Rectal smooth muscle tissue (tissue), 1 donor: Measurements from ENCODE around the gene CT45A1.
"Not testable (repeated sequence)": the region's sequence is repeated elsewhere in the genome, so short reads cannot be mapped to it uniquely, and the experiment has no call there.

Experiments
- H3K27ac ChIP-seq: one replicate; pipeline ENCODE4 v1.7.0; 2013; ENCODE audit warnings: low read depth, low read length, inconsistent platforms
- H3K27me3 ChIP-seq: one replicate; pipeline ENCODE4 v1.7.0; 2013; ENCODE audit warnings: low read length; ENCODE audit not compliant: control insufficient read depth, insufficient read depth
- H3K36me3 ChIP-seq: one replicate; pipeline ENCODE4 v1.7.0; 2013; ENCODE audit warnings: low read length; ENCODE audit not compliant: control insufficient read depth, insufficient read depth
- H3K4me1 ChIP-seq: one replicate; pipeline ENCODE4 v1.7.0; 2013; ENCODE audit warnings: low read length; ENCODE audit not compliant: control insufficient read depth, insufficient read depth
- H3K4me3 ChIP-seq: one replicate; pipeline ENCODE4 v1.7.0; 2013; ENCODE audit warnings: low read length
- H3K9ac ChIP-seq: one replicate; pipeline ENCODE4 v1.7.0; 2013; ENCODE audit warnings: low read length

The CT45A1 gene, protein sequence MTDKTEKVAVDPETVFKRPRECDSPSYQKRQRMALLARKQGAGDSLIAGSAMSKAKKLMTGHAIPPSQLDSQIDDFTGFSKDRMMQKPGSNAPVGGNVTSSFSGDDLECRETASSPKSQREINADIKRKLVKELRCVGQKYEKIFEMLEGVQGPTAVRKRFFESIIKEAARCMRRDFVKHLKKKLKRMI

DNA sequence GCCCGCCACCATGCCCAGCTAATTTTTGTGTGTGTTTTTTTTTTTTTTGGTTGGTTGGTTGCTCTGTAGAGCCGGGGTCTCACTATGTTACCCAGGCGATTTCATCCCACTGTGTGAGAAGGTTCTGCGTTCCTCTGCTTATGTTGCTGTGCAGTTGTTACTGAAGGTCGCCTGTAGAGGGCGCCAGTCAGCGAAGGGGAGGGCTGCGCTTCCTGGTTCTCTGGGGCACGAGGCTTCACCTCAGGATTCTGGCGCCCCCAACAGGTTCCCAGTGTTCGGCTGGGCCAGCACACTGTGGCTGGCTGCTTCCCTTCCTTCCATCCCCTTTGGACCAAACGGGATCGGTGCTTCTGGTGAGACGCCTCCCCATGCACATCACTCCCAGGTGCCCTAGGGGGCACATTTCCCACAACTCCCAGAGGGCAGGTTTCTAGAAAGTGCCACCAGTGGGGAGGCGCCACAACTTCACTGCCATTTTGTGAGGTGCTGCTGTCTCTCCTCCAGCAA lies at the start of gene CT45A1:
Gene CT45A1, plus strand, starts transcription at position 457 of the 507 bp plus-strand sequence. CDS start 5,302 bp downstream, outside the sequence.
- H3K9ac ChIP-seq, H3K4me1 ChIP-seq, H3K36me3 ChIP-seq, H3K27me3 ChIP-seq, H3K4me3 ChIP-seq, H3K27ac ChIP-seq: not testable (repeated sequence)

DNA sequence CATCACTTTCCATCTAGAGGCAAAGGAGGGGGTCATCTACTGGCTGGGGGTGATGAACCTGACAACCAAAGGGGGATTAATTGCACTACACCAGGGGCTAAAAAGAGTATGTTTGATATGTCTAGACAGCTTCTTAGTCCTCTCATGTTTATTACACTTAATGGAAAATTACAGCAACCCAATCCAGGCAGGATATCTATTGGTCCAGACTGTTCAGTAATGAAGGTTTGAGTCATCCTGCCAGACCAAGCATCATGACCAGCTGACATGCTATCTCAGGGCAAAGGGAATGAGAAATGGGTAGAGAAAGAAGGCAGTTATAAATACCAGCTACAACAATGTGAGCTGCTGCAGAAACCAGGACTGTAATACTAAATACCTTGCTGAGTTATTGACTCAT lies 40.5 kb upstream of the CT45A1 start:
- not testable (repeated sequence) for H3K4me1 ChIP-seq, H3K27me3 ChIP-seq

DNA sequence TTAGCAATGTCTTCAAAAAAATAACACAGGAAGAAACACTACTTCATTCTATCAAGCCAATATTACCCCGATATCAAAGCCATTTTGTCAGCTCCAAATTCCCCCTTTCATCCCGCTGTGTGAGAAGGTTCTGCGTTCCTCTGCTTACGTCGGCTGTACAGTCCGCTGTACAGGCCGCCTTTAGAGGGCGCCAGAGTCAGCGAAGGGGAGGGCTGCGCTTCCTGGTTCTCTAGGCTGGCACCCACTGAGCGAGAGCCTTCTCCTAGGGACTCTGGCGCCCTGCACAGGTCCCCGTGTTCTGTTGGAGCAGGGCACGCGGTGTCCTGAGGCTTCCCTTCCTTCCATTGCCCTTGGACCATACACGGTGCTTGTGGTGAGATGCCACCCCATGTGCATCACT lies 25.3 kb upstream of the CT45A1 start:
- no peaks in the 10 kb centered on the region for H3K4me1 ChIP-seq
- H3K4me3 ChIP-seq, result no peak overlapping the region
- H3K36me3 ChIP-seq, result no peaks in the 10 kb centered on the region
- no peak overlapping the region for H3K27ac ChIP-seq
- peaks cover 2% of the 10 kb centered on the region for H3K27me3 ChIP-seq
- H3K9ac ChIP-seq, result no peak overlapping the region

More for the DNA sequence above, 40.5 kb upstream of the CT45A1 start:
- H3K9ac ChIP-seq, H3K4me3 ChIP-seq, H3K36me3 ChIP-seq, H3K27ac ChIP-seq: not testable (repeated sequence)

DNA sequence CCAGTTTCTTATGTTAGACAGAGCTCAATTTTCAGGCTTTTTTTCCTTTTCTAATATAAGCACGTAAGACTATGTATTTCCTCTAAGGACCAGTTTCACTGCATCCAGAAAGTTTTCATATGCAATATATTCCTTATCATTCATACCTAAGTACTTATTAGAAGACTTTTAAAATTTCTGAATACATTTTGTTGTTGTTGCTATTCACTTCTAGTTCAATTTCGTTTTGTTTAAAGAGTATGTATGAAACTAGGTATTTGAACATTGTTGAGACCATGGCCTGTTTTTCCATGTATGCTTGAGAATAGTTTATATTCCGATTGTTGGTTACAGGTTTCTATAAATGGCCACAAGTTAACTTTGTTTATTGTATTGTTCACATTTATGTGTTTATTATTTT lies 18.0 kb upstream of the CT45A1 start:
- H3K9ac ChIP-seq, result no peak overlapping the region
- no peak overlapping the region for H3K27ac ChIP-seq

DNA sequence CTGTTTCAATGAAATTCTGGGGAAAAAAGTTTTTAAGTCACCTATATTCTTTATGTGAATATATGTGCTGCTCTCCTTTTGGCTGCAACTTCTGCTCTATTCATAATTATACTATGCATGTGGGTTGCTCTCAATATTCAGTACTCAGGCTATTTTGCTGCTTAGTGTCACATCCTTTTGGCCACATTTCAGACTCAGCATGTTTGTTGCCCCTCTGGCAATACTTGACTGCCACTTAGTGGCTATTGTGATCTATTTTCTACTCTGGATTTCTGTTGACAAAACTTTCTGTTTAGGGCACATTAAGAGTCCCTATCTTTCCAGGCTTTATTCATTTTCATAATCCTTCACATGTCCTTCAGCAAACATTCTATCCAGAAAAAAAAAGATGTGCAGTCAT lies 15.8 kb upstream of the CT45A1 start:
- peaks cover 2% of the 10 kb centered on the region for H3K27me3 ChIP-seq
- H3K9ac ChIP-seq, result no peak overlapping the region
- H3K27ac ChIP-seq, result no peak overlapping the region

More for the DNA sequence above, 18.0 kb upstream of the CT45A1 start:
- no peaks in the 10 kb centered on the region for H3K36me3 ChIP-seq
- no peak overlapping the region for H3K4me3 ChIP-seq
- H3K27me3 ChIP-seq, result peaks cover 2% of the 10 kb centered on the region
- H3K4me1 ChIP-seq, result no peaks in the 10 kb centered on the region

DNA sequence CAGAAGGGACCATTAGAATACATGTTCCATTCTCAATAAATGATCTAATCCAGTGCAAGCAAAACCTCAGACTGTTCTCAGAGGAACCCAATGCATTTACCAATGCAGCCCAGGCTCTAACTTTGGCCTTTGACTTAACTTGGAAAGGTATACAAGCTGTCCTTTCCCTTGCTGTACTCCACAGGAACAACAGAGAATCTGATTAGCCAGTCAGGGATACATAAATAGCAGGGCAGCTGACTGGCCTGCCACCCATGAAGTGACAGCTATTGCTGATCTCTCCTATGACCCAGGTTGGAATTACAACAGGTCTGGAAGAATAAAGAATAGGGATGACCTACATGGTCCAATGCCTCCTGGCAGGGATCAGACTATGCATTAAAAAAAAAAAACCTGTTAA lies 14.5 kb upstream of the CT45A1 start:
- Histone ChIP-seq H3K27me3 (no peaks in the 10 kb centered on the region), H3K36me3 (no peaks in the 10 kb centered on the region), H3K4me1 (no peaks in the 10 kb centered on the region), H3K27ac (no peak overlapping the region), H3K4me3 (no peak overlapping the region), H3K9ac (no peak overlapping the region)

More for the DNA sequence above, 15.8 kb upstream of the CT45A1 start:
- no peak overlapping the region for H3K4me3 ChIP-seq
- H3K4me1 ChIP-seq, result no peaks in the 10 kb centered on the region
- no peaks in the 10 kb centered on the region for H3K36me3 ChIP-seq

DNA sequence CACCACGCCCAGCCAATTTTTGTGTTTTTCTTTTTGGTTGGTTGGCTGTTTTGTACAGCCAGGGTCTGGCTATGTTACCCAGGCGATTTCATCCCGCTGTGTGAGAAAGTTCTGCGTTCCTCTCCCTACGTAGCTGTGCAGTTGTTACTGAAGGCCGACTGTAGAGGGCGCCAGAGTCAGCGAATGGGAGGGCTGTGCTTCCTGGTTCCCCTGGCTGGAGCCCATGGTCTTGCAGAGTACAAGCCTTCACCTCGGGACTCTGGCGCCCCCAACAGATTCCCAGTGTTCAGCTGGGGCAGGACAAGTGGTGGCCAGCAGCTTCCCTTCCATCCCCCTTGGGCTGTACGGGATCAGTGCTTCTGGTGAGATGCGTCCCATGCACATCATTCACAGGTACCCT lies 5.6 kb upstream of the CT45A1 start:
- Histone ChIP-seq H3K4me3 (no peak overlapping the region), H3K27me3 (no peaks in the 10 kb centered on the region), H3K27ac (no peak overlapping the region), H3K36me3 (no peaks in the 10 kb centered on the region), H3K9ac (no peak overlapping the region), H3K4me1 (no peaks in the 10 kb centered on the region)

DNA sequence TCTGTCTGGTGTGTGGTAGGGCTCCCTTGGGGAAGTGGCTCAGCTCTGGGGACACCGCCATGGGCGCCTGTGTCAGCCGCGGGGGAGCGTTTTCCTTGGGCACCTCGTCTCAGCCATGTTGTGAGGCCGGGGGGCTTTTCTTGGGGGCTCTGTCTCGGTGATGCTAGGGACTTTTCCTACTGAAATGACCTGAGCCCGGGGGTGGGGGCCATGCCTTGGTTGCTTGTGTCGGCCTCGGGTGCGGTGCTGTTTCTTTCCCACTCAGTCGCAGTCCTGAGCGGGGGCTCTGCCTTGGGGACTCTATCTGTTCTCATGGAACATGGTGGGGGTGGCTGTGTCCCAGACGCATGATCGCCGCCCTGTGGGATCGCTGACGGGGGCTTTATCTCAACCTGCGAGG lies 356 bp downstream of the CT45A1 start:
- Histone ChIP-seq H3K27me3 (no peaks in the 10 kb centered on the region), H3K27ac (no peak overlapping the region), H3K36me3 (no peaks in the 10 kb centered on the region), H3K9ac (no peak overlapping the region), H3K4me3 (no peak overlapping the region), H3K4me1 (no peaks in the 10 kb centered on the region)

DNA sequence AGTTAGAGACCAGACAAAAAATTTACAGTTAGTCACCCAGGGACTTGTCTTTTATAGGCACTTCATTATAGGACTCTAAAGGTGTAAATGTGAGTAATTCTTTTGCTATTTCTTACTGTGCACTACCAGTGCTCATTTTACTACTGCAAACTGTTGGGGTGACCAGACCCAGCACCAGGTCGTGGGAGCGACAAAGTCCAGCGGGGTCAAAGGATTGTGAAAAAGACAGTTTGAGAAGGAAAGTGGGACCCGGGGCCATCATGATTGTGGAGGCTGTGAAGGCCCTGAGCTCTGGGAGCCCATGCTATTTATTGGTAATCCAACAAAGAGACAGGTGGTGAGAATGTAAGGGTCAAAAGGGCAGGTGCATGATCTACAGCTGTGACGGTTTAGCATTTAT lies 21.2 kb downstream of the CT45A1 start:
- not testable (repeated sequence) for H3K4me3 ChIP-seq, H3K4me1 ChIP-seq, H3K9ac ChIP-seq, H3K36me3 ChIP-seq, H3K27ac ChIP-seq, H3K27me3 ChIP-seq

DNA sequence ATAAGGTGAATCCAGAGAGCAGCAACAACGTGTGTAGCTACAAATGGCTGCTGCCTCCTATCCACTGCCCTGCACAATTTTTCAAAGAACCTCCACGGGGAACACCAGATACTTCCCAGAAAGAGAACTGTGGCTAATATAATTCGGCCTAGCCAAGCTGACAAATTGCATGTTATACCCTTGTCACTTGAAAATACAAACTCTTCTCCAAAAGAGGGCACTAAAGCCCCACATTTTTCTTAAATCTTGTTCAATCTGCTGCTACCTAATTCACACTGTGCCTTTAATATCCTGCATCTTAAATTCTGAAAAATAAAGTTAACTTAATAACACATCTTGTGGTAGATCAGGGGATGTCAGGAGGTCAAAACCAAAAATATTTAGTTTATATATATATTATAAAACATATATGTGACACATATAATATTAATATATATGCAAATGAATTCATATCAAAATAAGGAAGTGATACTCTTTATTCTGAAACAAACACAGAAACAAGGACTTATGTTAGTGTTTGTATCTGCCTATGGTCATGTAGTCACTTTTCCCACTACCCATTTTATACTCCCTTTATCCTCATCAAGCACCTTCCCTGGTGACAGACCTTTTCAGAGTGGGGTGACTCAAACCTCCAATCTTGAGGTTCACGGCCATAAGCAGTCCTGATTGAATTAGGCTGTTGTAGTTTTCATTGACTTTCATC lies 24.1 kb downstream of the CT45A1 start:
- Histone ChIP-seq H3K27ac (no peak overlapping the region), H3K9ac (no peak overlapping the region), H3K27me3 (no peaks in the 10 kb centered on the region), H3K4me3 (no peak overlapping the region), H3K36me3 (no peaks in the 10 kb centered on the region), H3K4me1 (no peaks in the 10 kb centered on the region)

DNA sequence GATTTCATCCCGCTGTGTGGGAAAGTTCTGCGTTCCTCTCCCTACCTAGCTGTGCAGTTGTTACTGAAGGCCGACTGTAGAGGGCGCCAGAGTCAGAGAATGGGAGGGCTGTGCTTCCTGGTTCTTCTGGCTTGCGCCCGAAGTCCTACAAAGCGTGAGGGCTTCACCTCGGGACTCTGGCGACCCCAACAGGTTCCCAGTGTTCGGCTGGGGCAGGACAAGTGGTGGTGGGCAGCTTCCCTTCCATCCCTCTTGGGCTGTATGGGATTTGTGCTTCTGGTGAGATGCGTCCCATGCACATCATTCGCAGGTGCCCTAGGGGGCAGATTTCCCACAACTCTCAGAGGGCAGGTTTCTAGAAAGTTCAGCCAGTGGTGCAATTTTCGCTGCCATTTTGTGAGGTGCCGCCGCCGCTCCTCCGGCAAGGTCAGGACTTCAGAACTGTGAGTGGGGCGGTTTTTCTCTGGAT lies 27.3 kb downstream of the CT45A1 start:
- Histone ChIP-seq H3K4me3 (no peak overlapping the region), H3K36me3 (no peaks in the 10 kb centered on the region), H3K27me3 (no peaks in the 10 kb centered on the region), H3K9ac (no peak overlapping the region), H3K4me1 (no peaks in the 10 kb centered on the region), H3K27ac (no peak overlapping the region)

DNA sequence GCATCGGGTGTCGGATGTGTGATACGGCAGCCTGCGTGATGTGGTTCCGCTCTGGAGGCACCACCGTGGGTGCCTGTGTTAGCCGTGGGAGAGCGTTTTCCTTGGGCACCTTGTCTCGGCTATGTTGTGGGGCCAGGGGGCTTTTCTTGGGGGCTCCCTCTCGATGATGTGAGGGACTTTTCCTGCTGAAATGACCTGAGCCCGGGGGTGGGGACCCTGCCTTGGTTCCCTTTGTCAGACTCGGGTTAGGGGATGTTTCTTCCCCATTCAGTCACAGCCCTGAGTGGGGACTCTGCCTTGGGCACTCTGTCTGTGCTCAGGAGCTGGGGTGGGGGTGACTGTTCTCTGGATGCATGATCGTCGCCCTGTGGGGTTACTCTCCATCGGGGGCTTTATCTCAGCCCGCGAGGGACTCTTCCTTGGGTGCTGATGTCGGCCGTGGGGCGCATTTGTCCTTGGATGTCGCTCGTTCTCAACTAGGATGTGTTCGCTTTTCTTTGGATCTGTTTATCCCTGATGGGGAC lies 27.8 kb downstream of the CT45A1 start:
- Histone ChIP-seq H3K36me3 (no peaks in the 10 kb centered on the region), H3K27me3 (no peaks in the 10 kb centered on the region), H3K4me1 (no peaks in the 10 kb centered on the region), H3K27ac (no peak overlapping the region), H3K9ac (no peak overlapping the region), H3K4me3 (no peak overlapping the region)

DNA sequence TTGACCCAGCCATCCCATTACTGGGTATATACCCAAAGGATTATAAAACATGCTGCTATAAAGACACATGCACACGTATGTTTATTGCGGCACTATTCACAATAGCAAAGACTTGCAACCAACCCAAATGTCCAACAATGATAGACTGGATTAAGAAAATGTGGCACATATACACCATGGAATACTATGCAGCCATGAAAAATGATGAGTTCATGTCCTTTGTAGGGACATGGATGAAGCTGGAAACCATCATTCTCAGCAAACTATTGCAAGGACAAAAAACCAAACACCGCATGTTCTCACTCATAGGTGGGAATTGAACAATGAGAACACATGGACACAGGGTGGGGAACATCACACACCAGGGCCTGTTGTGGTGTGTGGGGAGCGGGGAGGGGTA lies 31.3 kb downstream of the CT45A1 start:
- not testable (repeated sequence) for H3K4me3 ChIP-seq, H3K4me1 ChIP-seq, H3K9ac ChIP-seq, H3K36me3 ChIP-seq, H3K27me3 ChIP-seq, H3K27ac ChIP-seq
